H1 (cell line): ENCODE results near the gene INPP5A. TPM values are rescaled to one million over a fixed set of nuclear protein-coding genes. Genes with fewer than 3 reads are reported as not detected.

Experiments
- CTCF ChIA-PET: fragments of 300-600 bp; sonication (Branson Sonifier 250); formaldehyde crosslinking; loops from one replicate; lab custom pipeline; 2021; ENCODE audit not compliant: partially characterized antibody; lab: Charles Lee
- POLR2A ChIA-PET: fragments of 300-600 bp; sonication (Branson Sonifier 250); formaldehyde crosslinking; loops from one replicate; lab custom pipeline; 2021; ENCODE audit warnings: inconsistent platforms; ENCODE audit not compliant: partially characterized antibody; lab: Charles Lee
- DNase-seq, 2 experiments: peaks; one replicate each; pipeline versions ENCODE4 v3.0.0 to v3.0.0-alpha.2; 2010 to 2022; ENCODE audit warnings: low spot score in 2 of 2, low read depth in 1 of 2, mixed read lengths in 1 of 2
- FAIRE-seq: peaks from 2 replicates; lab custom pipeline; 2011; peaks lifted over from hg19 to GRCh38; lab: Jason Lieb, UNC
- H2AFZ ChIP-seq: 2 replicates; pipeline ENCODE4 v1.8.1; 2012; ENCODE audit warnings: low read length, inconsistent platforms
- H2AK5ac ChIP-seq: 2 replicates; pipeline ENCODE4 v1.6.1; 2013; ENCODE audit warnings: low read depth, low read length
- H2BK120ac ChIP-seq: replicated peaks from 2 replicates; pipeline ENCODE3; 2013; ENCODE audit warnings: low read depth, low read length, inconsistent platforms
- H2BK12ac ChIP-seq: 2 replicates; pipeline ENCODE4 v1.6.1; 2013; ENCODE audit warnings: low read depth, low read length
- H2BK15ac ChIP-seq: 2 replicates; pipeline ENCODE4 v1.6.1; 2013; ENCODE audit warnings: low read length
- H2BK20ac ChIP-seq: 2 replicates; pipeline ENCODE4 v1.6.1; 2013; ENCODE audit warnings: low read length
- H2BK5ac ChIP-seq: 2 replicates; pipeline ENCODE4 v1.6.1; 2013; ENCODE audit warnings: low read depth, low read length
- H3K14ac ChIP-seq: 2 replicates; pipeline ENCODE4 v1.6.1; 2013; ENCODE audit warnings: inconsistent platforms; ENCODE audit not compliant: insufficient read length
- H3K18ac ChIP-seq: 2 replicates; pipeline ENCODE4 v1.6.1; 2013; ENCODE audit warnings: low read length; ENCODE audit errors: extremely low read depth
- H3K23ac ChIP-seq: 2 replicates; pipeline ENCODE4 v1.6.1; 2013; ENCODE audit warnings: inconsistent platforms; ENCODE audit not compliant: insufficient read length
- H3K23me2 ChIP-seq: 2 replicates; pipeline ENCODE4 v1.6.1; 2013; ENCODE audit warnings: low read depth, low read length
- H3K27ac ChIP-seq: 2 replicates; pipeline ENCODE4 v1.6.1; 2011; ENCODE audit warnings: low read depth, low read length, inconsistent platforms
- H3K27me3 ChIP-seq, 4 experiments: replicated peaks in 1 of 4; 1 replicate in 1 of 4; 2 replicates in 3 of 4; pipeline versions ENCODE4 v1.6.1 to v1.8.1; 2011 to 2013; ENCODE audit warnings: low read length in 3 of 4, mild to moderate bottlenecking in 3 of 4, inconsistent platforms in 2 of 4, mixed read lengths in 2 of 4, moderate library complexity in 1 of 4; ENCODE audit not compliant: control insufficient read depth in 3 of 4, insufficient read depth in 3 of 4; ENCODE audit errors: extremely low read depth in 1 of 4
- H3K36me3 ChIP-seq, 4 experiments: 2 replicates each; pipeline versions ENCODE4 v1.6.1 to v1.8.1; 2011 to 2013; ENCODE audit warnings: mild to moderate bottlenecking in 4 of 4, low read length in 3 of 4, moderate library complexity in 2 of 4, control low read depth in 1 of 4, inconsistent platforms in 1 of 4; ENCODE audit not compliant: insufficient read depth in 4 of 4, control insufficient read depth in 2 of 4
- H3K4ac ChIP-seq: replicated peaks from 2 replicates; pipeline ENCODE3; 2013; ENCODE audit warnings: low read length, low read depth, mixed read lengths, inconsistent platforms; ENCODE audit not compliant: insufficient read length
- H3K4me1 ChIP-seq, 4 experiments: replicated peaks in 1 of 4; 1 replicate in 1 of 4; 2 replicates in 3 of 4; pipeline versions ENCODE4 v1.6.1 to v1.8.1; 2011 to 2013; ENCODE audit warnings: low read length in 3 of 4, inconsistent platforms in 2 of 4, mixed read lengths in 1 of 4; ENCODE audit not compliant: insufficient read depth in 4 of 4, control insufficient read depth in 3 of 4
- H3K4me2 ChIP-seq, 2 experiments: 2 replicates each; pipeline versions ENCODE4 v1.6.1 to v1.8.1; 2011 to 2013; ENCODE audit warnings: low read depth in 2 of 2, low read length in 2 of 2, control low read depth in 1 of 2, inconsistent platforms in 1 of 2, mild to moderate bottlenecking in 1 of 2; ENCODE audit not compliant: insufficient read depth in 1 of 2
- H3K4me3 ChIP-seq, 4 experiments: fragments of 200-600, 300-600 bp in 1 of 4; sonication (generic), shearing (Covaris generic), sonication (Bioruptor Twin) in 1 of 4; 2 replicates each; pipeline versions ENCODE4 v1.5.1 to v1.8.1; 2011 to 2016; ENCODE audit warnings: low read length in 4 of 4, low read depth in 3 of 4, control low read depth in 2 of 4, inconsistent platforms in 2 of 4, mild to moderate bottlenecking in 2 of 4, mixed read lengths in 1 of 4, moderate library complexity in 1 of 4; ENCODE audit not compliant: insufficient read depth in 2 of 4; ENCODE audit errors: extremely low read depth in 1 of 4
- H3K56ac ChIP-seq: replicated peaks from 2 replicates; pipeline ENCODE3; 2013; ENCODE audit warnings: low read depth, mild to moderate bottlenecking, mixed read lengths, low read length, inconsistent platforms; ENCODE audit not compliant: insufficient read length
- H3K79me1 ChIP-seq: 2 replicates; pipeline ENCODE4 v1.6.1; 2013; ENCODE audit warnings: low read depth, low read length, control low read depth
- H3K79me2 ChIP-seq, 2 experiments: 2 replicates each; pipeline versions ENCODE4 v1.6.1 to v1.8.1; 2012 to 2013; ENCODE audit warnings: low read length in 2 of 2, mild to moderate bottlenecking in 2 of 2, inconsistent platforms in 1 of 2; ENCODE audit not compliant: insufficient read depth in 2 of 2, control insufficient read depth in 1 of 2
- H3K9ac ChIP-seq, 4 experiments: replicated peaks in 1 of 4; 1 replicate in 1 of 4; 2 replicates in 3 of 4; pipeline versions ENCODE4 v1.6.1 to v1.8.1; 2011 to 2013; ENCODE audit warnings: low read depth in 3 of 4, low read length in 3 of 4, control low read depth in 2 of 4, mild to moderate bottlenecking in 2 of 4, moderate library complexity in 2 of 4, inconsistent platforms in 1 of 4; ENCODE audit errors: extremely low read depth in 1 of 4
- H3K9me3 ChIP-seq, 2 experiments: 2 replicates each; pipeline versions ENCODE4 v1.6.1 to v1.8.1; 2012 to 2013; ENCODE audit warnings: mild to moderate bottlenecking in 2 of 2, moderate library complexity in 2 of 2, control low read depth in 1 of 2, inconsistent platforms in 1 of 2, low read depth in 1 of 2, low read length in 1 of 2, mixed read lengths in 1 of 2; ENCODE audit not compliant: insufficient read depth in 2 of 2
- H4K20me1 ChIP-seq, 2 experiments: replicated peaks in 1 of 2; 2 replicates each; pipeline versions ENCODE3 to v1.8.1; 2011 to 2013; ENCODE audit warnings: inconsistent platforms in 2 of 2, low read length in 2 of 2, mild to moderate bottlenecking in 1 of 2; ENCODE audit not compliant: insufficient read depth in 2 of 2, control insufficient read depth in 1 of 2
- H4K5ac ChIP-seq: 2 replicates; pipeline ENCODE4 v1.6.1; 2013; ENCODE audit warnings: low read length, low read depth, mixed read lengths, inconsistent platforms; ENCODE audit not compliant: insufficient read length
- H4K8ac ChIP-seq: 2 replicates; pipeline ENCODE4 v1.8.0; 2013; ENCODE audit warnings: mild to moderate bottlenecking, moderate library complexity, low read length, inconsistent platforms; ENCODE audit not compliant: insufficient read depth; ENCODE audit errors: extremely low read depth
- H4K91ac ChIP-seq: replicated peaks from 2 replicates; pipeline ENCODE3; 2013; ENCODE audit warnings: low read length, mixed read lengths, inconsistent platforms; ENCODE audit not compliant: insufficient read length
- BRCA1 ChIP-seq: IDR thresholded peaks from 2 replicates; pipeline ENCODE4 v1.6.1; 2012; ENCODE audit warnings: low read depth, low read length, improper control_type of control experiment
- EP300 ChIP-seq, 2 experiments: IDR thresholded peaks; 1 replicate in 1 of 2; 2 replicates in 1 of 2; pipeline ENCODE4 v1.6.1; 2011 to 2012; ENCODE audit warnings: low read depth in 2 of 2, low read length in 2 of 2, mild to moderate bottlenecking in 2 of 2, borderline replicate concordance in 1 of 2, inconsistent platforms in 1 of 2, moderate library complexity in 1 of 2
- EZH2 ChIP-seq: fragments of 200-600 bp; sonication (generic); IDR thresholded peaks from 2 replicates; pipeline ENCODE4 v1.7.1; 2012; ENCODE audit warnings: low read depth, mild to moderate bottlenecking, moderate library complexity, low read length, inconsistent platforms; ENCODE audit not compliant: severe bottlenecking
- GTF2F1 ChIP-seq: IDR thresholded peaks from 2 replicates; pipeline ENCODE4 v1.6.1; 2012; ENCODE audit warnings: low read depth, low read length, improper control_type of control experiment, borderline replicate concordance
- SAP30 ChIP-seq: fragments of 300-600 bp; sonication (generic); IDR thresholded peaks from 2 replicates; pipeline ENCODE4 v1.7.1; 2012; ENCODE audit warnings: low read length, moderate library complexity, mild to moderate bottlenecking, inconsistent platforms; ENCODE audit not compliant: insufficient read depth, insufficient replicate concordance
- SIX5 ChIP-seq: IDR thresholded peaks from 2 replicates; pipeline ENCODE4 v1.6.1; 2011; ENCODE audit warnings: mild to moderate bottlenecking, low read depth, low read length
- WGBS, 2 experiments: shearing (Covaris generic) in 1 of 2; methylation state at CpG; one replicate each; pipeline versions ENCODE4 v1.1.6 to v1.1.7; 2013 to 2015; ENCODE audit warnings: low lambda C conversion rate in 2 of 2, mixed read lengths in 2 of 2, inconsistent platforms in 1 of 2, low coverage in 1 of 2, missing lambda C conversion rate in 1 of 2; ENCODE audit not compliant: insufficient replicate concordance in 2 of 2, insufficient coverage in 1 of 2, insufficient read length in 1 of 2; ENCODE audit errors: extremely low coverage in 1 of 2, missing lambda C conversion rate in 1 of 2; 5-methylcytosine and 5-hydroxymethylcytosine counted together
- polyA plus RNA-seq, 7 experiments: library from polyadenylated mRNA; depleted of rRNA in 3 of 7; stranded (reverse) in 5 of 7; unstranded in 2 of 7; fragments of >200 nt in 5 of 7; fragments of 200-250 nt in 2 of 7; gene quantifications; 1 replicate in 5 of 7; 2 replicates in 1 of 7; 4 replicates in 1 of 7; pipeline versions ENCODE4 v1.2.1 to v1.2.3, GENCODE V29; 2011 to 2013; ENCODE audit warnings: missing spikeins in 2 of 7, mixed read lengths in 2 of 7
- total RNA-seq: library from RNA; stranded (reverse); fragmentation: NEBNext Ultra II Directional; extraction: Animal tissue kit (Norgen Biotek cat#: 25700); gene quantifications from 2 replicates; pipeline ENCODE4 v1.2.1, GENCODE V29; 2021
- TF ChIP-seq, protein P1 (sequence below): IDR thresholded peaks from 2 replicates; pipeline ENCODE4 v1.6.1; 2012; ENCODE audit warnings: inconsistent platforms

The INPP5A gene
- total and polyA plus RNA-seq, 2 of the 8 experiments (the other 6 are each of a cell fraction or from before 2014, with no cell fraction given): 19.7 to 27.5 TPM

GRCh38 chr10:132526676-132527075, 10.9 kb upstream of the INPP5A start:
- CTCF ChIA-PET: interaction anchor here (0.7 to 1.0 kb wide), 2 partner anchors 58 to 121 kb away, joined by 3 read pairs; no protein-coding TSS in a partner anchor

More at GRCh38 chr10:132526676-132527075, 10.9 kb upstream of the INPP5A start:
- Histone ChIP-seq H2BK15ac (no peak overlapping the region), H3K23me2 (no peaks in the 10 kb centered on the region), H4K91ac (no peak overlapping the region), H3K9me3 (no peaks in the 10 kb centered on the region), H3K56ac (no peak overlapping the region), H3K79me2 (no peaks in the 10 kb centered on the region), H2BK12ac (no peak overlapping the region), H3K18ac (no peak overlapping the region), H3K4me1 (no peaks in the 10 kb centered on the region), H4K8ac (no peak overlapping the region), H3K4me3 (no peak overlapping the region), H2BK120ac (no peak overlapping the region), H3K27me3 (peaks cover 0 to 8% (median 3%) of the 10 kb centered on the region in 4 experiments; a peak in 4 of 7 replicates), H2AFZ (no peak overlapping the region), H3K79me1 (no peaks in the 10 kb centered on the region), H4K5ac (no peak overlapping the region), H2BK5ac (no peak overlapping the region)
- 88% methylated on average over 16 of the region's 16 CpGs; no CpG with 5 or more reads in 1 of the 2 experiments for WGBS, 2 experiments
- no peak for FAIRE-seq
- POLR2A ChIA-PET: interaction anchor here (0.9 kb wide), 1 partner anchor 8 kb away, joined by 3 read pairs; no protein-coding TSS in a partner anchor
- TF ChIP-seq SAP30 (no peak), SIX5 (no peak), GTF2F1 (no peak), EZH2 (no peak), EP300 (IDR thresholded peaks at IDR 0.05; ENCODE audit: borderline replicate concordance in 1 of 2, low read depth in 2 of 2, low read length in 2 of 2) (no peak), BRCA1 (no peak)
- TF ChIP-seq, protein P1, sequence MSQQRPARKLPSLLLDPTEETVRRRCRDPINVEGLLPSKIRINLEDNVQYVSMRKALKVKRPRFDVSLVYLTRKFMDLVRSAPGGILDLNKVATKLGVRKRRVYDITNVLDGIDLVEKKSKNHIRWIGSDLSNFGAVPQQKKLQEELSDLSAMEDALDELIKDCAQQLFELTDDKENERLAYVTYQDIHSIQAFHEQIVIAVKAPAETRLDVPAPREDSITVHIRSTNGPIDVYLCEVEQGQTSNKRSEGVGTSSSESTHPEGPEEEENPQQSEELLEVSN: no peak
- TF ChIP-seq, all 59 proteins: peak for 0
- no peak overlapping the region for H3K4ac ChIP-seq
- no peaks in the 10 kb centered on the region for H3K36me3 ChIP-seq
- H3K23ac ChIP-seq: no peak overlapping the region
- H3K14ac ChIP-seq: no peak overlapping the region
- H2BK20ac ChIP-seq: no peak overlapping the region
- DNase-seq: no peak
- H3K4me2 ChIP-seq: no peak overlapping the region
- H4K20me1 ChIP-seq: no peaks in the 10 kb centered on the region
- H3K9ac ChIP-seq: no peak overlapping the region
- H3K27ac ChIP-seq: no peak overlapping the region
- no peak overlapping the region for H2AK5ac ChIP-seq
